IMR-90 (cell line): ENCODE measurements around the gene MT1E. TPM values are rescaled to one million over a fixed set of nuclear protein-coding genes. Genes with fewer than 3 reads are reported as not detected.

ENCODE experiments used
- ATAC-seq: fragments of 200-7000 bp; cut with Tn5 transposase; 2 replicates; pipeline ENCODE4 v1.9.1; 2020; ENCODE audit warnings: low read depth, mild to moderate bottlenecking, moderate library complexity
- BruUV-seq: library from RNA; stranded (reverse); fragments of 400-500 nt; replicated peaks from 2 replicates; lab custom pipeline; 2021; lab: Mats Ljungman, UMichigan
- CTCF ChIA-PET: fragments of 300-600 bp; formaldehyde crosslinking; extraction: SDS; loops from one replicate; lab custom pipeline; 2021; ENCODE audit warnings: antibody characterized with exemption; lab: Yijun Ruan, JAX
- POLR2A ChIA-PET: fragments of 300-600 bp; sonication (Branson Sonifier 250); formaldehyde crosslinking; loops from one replicate; lab custom pipeline; 2022; ENCODE audit warnings: antibody characterized with exemption; ENCODE audit not compliant: unreplicated experiment; lab: Charles Lee
- DNase-seq: peaks from one replicate; pipeline ENCODE4 v3.0.0; 2013
- H2AFZ ChIP-seq: replicated peaks from 2 replicates; pipeline ENCODE3; 2013; ENCODE audit warnings: low read length, mild to moderate bottlenecking; ENCODE audit not compliant: poor library complexity
- H2AK5ac ChIP-seq: 2 replicates; pipeline ENCODE4 v1.6.1; 2013; ENCODE audit warnings: low read depth, low read length, inconsistent platforms
- H2AK9ac ChIP-seq: replicated peaks from 2 replicates; pipeline ENCODE3; 2013; ENCODE audit warnings: mild to moderate bottlenecking, low read depth, low read length, moderate library complexity; ENCODE audit not compliant: poor library complexity
- H2BK120ac ChIP-seq: 2 replicates; pipeline ENCODE4 v1.6.1; 2013; ENCODE audit warnings: low read depth, low read length, inconsistent platforms
- H2BK15ac ChIP-seq: 3 replicates; pipeline ENCODE4 v1.6.1; 2013; ENCODE audit warnings: low read depth, low read length, inconsistent platforms
- H2BK20ac ChIP-seq: 2 replicates; pipeline ENCODE4 v1.6.1; 2013; ENCODE audit warnings: low read depth, mild to moderate bottlenecking, inconsistent platforms, low read length, moderate library complexity
- H2BK5ac ChIP-seq: 2 replicates; pipeline ENCODE4 v1.6.1; 2013; ENCODE audit warnings: mild to moderate bottlenecking, low read depth, low read length, inconsistent platforms; ENCODE audit not compliant: poor library complexity, severe bottlenecking
- H3K14ac ChIP-seq: replicated peaks from 2 replicates; pipeline ENCODE4 v1.6.1; 2013; ENCODE audit warnings: low read depth, low read length, inconsistent platforms
- H3K18ac ChIP-seq: 2 replicates; pipeline ENCODE4 v1.6.1; 2013; ENCODE audit warnings: low read depth, low read length, control low read depth
- H3K23ac ChIP-seq: 2 replicates; pipeline ENCODE4 v1.6.1; 2013; ENCODE audit warnings: low read depth, low read length, inconsistent platforms
- H3K27ac ChIP-seq: 2 replicates; pipeline ENCODE4 v1.5.1; 2013; ENCODE audit warnings: mild to moderate bottlenecking, control low read depth, low read length; ENCODE audit not compliant: insufficient read depth
- H3K27me3 ChIP-seq: 2 replicates; pipeline ENCODE4 v1.6.1; 2013; ENCODE audit warnings: low read length; ENCODE audit not compliant: control insufficient read depth, insufficient read depth
- H3K36me3 ChIP-seq: 2 replicates; pipeline ENCODE4 v1.6.1; 2013; ENCODE audit warnings: low read length, mixed read lengths; ENCODE audit not compliant: control insufficient read depth, insufficient read depth
- H3K4ac ChIP-seq: 2 replicates; pipeline ENCODE4 v1.6.1; 2013; ENCODE audit warnings: low read depth, low read length, inconsistent platforms
- H3K4me1 ChIP-seq: 2 replicates; pipeline ENCODE4 v1.6.1; 2013; ENCODE audit warnings: low read length, mixed read lengths; ENCODE audit not compliant: control insufficient read depth, insufficient read depth
- H3K4me2 ChIP-seq: 2 replicates; pipeline ENCODE4 v1.6.1; 2013; ENCODE audit warnings: low read depth, mild to moderate bottlenecking, control low read depth, low read length, moderate library complexity
- H3K4me3 ChIP-seq: 2 replicates; pipeline ENCODE4 v1.5.1; 2013; ENCODE audit warnings: low read depth, mild to moderate bottlenecking, control low read depth, low read length, moderate library complexity; ENCODE audit not compliant: insufficient read depth
- H3K56ac ChIP-seq: 2 replicates; pipeline ENCODE4 v1.6.1; 2013; ENCODE audit warnings: low read length, inconsistent platforms; ENCODE audit not compliant: insufficient read depth; ENCODE audit errors: extremely low read depth
- H3K79me1 ChIP-seq, 2 experiments: 2 replicates each; pipeline ENCODE4 v1.6.1; 2013; ENCODE audit warnings: low read length in 2 of 2, inconsistent platforms in 1 of 2, low read depth in 1 of 2
- H3K9ac ChIP-seq: 2 replicates; pipeline ENCODE4 v1.6.1; 2013; ENCODE audit warnings: low read depth, low read length, control low read depth
- H3K9me1 ChIP-seq: 2 replicates; pipeline ENCODE4 v1.6.1; 2013; ENCODE audit warnings: low read length, inconsistent platforms; ENCODE audit not compliant: insufficient read depth
- H3K9me3 ChIP-seq: 2 replicates; pipeline ENCODE4 v1.6.1; 2013; ENCODE audit warnings: low read length; ENCODE audit not compliant: control insufficient read depth, insufficient read depth
- H4K20me1 ChIP-seq: 2 replicates; pipeline ENCODE4 v1.6.1; 2013; ENCODE audit warnings: low read length, inconsistent platforms; ENCODE audit not compliant: insufficient read depth
- H4K5ac ChIP-seq: 2 replicates; pipeline ENCODE4 v1.6.1; 2013; ENCODE audit warnings: mild to moderate bottlenecking, low read depth, low read length, control low read depth
- H4K8ac ChIP-seq, 2 experiments: 2 replicates each; pipeline ENCODE4 v1.6.1; 2013; ENCODE audit warnings: low read depth in 2 of 2, low read length in 2 of 2, control low read depth in 1 of 2, inconsistent platforms in 1 of 2
- H4K91ac ChIP-seq: 2 replicates; pipeline ENCODE4 v1.6.1; 2013; ENCODE audit warnings: low read depth, low read length, inconsistent platforms; ENCODE audit not compliant: insufficient read depth
- CEBPB ChIP-seq: IDR thresholded peaks from 2 replicates; pipeline ENCODE4 v1.6.1; 2012; ENCODE audit warnings: low read depth, low read length, improper control_type of control experiment
- FOS ChIP-seq: fragments of 150-350 bp; IDR thresholded peaks from 2 replicates; pipeline ENCODE4 v1.6.1; 2016; ENCODE audit warnings: low read depth, low read length
- MXI1 ChIP-seq: IDR thresholded peaks from 2 replicates; pipeline ENCODE4 v1.6.1; 2012; ENCODE audit warnings: low read depth, mild to moderate bottlenecking, low read length, moderate library complexity, borderline replicate concordance
- NFE2L2 ChIP-seq: fragments of 150-350 bp; IDR thresholded peaks from 2 replicates; pipeline ENCODE4 v1.6.1; 2016; ENCODE audit warnings: low read depth, mild to moderate bottlenecking, low read length
- RCOR1 ChIP-seq: IDR thresholded peaks from 2 replicates; pipeline ENCODE4 v1.6.1; 2012; ENCODE audit warnings: mild to moderate bottlenecking, low read length, improper control_type of control experiment; ENCODE audit not compliant: insufficient replicate concordance
- SMC3 ChIP-seq: fragments of 150-350 bp; IDR thresholded peaks from 2 replicates; pipeline ENCODE4 v1.6.1; 2016; ENCODE audit warnings: low read depth, mild to moderate bottlenecking, antibody characterized with exemption, low read length, moderate library complexity
- WGBS, 2 experiments: methylation state at CpG; one replicate each; pipeline versions ENCODE4 v1.1.5 to v1.1.7; 2013; ENCODE audit warnings: missing lambda C conversion rate in 2 of 2; ENCODE audit not compliant: insufficient read length in 1 of 2; ENCODE audit errors: extremely low coverage in 2 of 2; 5-methylcytosine and 5-hydroxymethylcytosine counted together
- dilution Hi-C: fragments of 300-500 bp; cut with HindIII; formaldehyde crosslinking; loops from one replicate; pipeline ENCODE4 v1.14.3; 2018; ENCODE audit warnings: low sequenced_read_pairs; ENCODE audit not compliant: unreplicated experiment
- in situ Hi-C: fragments of 300-500 bp; cut with MboI; formaldehyde crosslinking; loops from 3 replicates; pipeline ENCODE4 v1.14.3; 2019; ENCODE audit warnings: low sequenced_read_pairs, inconsistent platforms, mixed read lengths
- intact Hi-C: fragments of 100-400 bp; cut with micrococcal nuclease; formaldehyde crosslinking; loops from 2 replicates; pipeline ENCODE4 v1.10.0; 2022
- polyA plus RNA-seq, 3 experiments: library from polyadenylated mRNA; depleted of rRNA; stranded (reverse); fragments of >200 nt; gene quantifications; 2 replicates each; pipeline ENCODE4 v1.2.3, GENCODE V29; 2012; ENCODE audit warnings: low replicate concordance in 1 of 3
- total RNA-seq: library from RNA; depleted of rRNA; stranded (reverse); fragments of >200 nt; gene quantifications from 2 replicates; pipeline ENCODE4 v1.2.3, GENCODE V29; 2012
- TF ChIP-seq, protein P1 (sequence below): conservative IDR thresholded peaks from 2 replicates; pipeline ENCODE4 v1.5.1; 2012; ENCODE audit warnings: mild to moderate bottlenecking, low read depth, low read length, improper control_type of control experiment
- TF ChIP-seq, protein P2 (sequence below): fragments of 150-350 bp; IDR thresholded peaks from 2 replicates; pipeline ENCODE4 v1.6.1; 2016; ENCODE audit warnings: low read depth, mild to moderate bottlenecking, low read length, moderate library complexity, borderline replicate concordance
- TF ChIP-seq, protein P3 (sequence below): fragments of 150-350 bp; IDR thresholded peaks from 2 replicates; pipeline ENCODE4 v1.6.1; 2017; ENCODE audit warnings: mild to moderate bottlenecking, antibody characterized with exemption, low read length, low read depth

MT1E gene
- total and polyA plus RNA-seq, 2 of the 4 experiments (the other 2 are of a cell fraction) = 137 to 821 TPM

DNA sequence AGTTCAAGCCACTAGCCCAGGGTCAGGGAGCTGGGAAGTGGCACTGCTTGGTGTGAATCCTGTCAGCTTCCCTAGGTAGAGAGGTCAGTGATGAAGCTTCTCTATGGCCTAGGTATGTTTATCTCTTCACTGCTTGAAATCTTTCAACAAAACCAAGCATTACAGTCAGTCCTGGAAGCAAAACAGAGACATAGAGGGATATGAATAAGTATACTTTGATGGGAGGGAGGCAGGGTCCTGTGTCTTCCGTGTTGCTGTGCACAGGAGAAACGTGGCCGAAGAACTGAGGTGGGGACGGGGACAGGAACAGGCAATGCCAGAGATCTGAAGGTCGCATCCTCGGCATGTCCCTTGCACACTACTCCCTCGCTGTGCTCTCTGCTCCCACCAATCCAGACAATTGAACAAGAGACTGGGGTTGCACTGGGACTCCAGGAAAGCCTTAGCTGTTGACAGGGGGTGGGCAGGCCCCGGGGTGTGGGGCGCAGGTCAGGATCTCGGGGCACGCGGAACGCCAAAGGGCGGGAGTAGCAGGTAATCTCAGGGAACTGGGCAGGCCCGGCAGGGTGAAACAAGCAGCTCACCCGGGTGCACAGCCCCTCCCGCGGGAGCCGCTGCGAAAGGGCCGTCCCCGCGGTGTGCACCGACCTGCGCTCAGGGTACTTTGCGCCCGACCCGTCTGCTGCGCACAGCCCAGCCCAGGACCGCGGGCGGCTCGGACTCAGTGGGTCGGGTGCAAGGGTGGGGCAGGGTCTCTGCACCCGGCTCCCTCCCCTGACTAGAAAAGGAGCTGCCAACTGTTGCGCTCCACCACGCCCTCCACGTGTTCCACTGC, 43.6 kb downstream of the MT1E start, which contains the start of gene MT1H (continued):
- no peak for TF ChIP-seq SMC3

DNA sequence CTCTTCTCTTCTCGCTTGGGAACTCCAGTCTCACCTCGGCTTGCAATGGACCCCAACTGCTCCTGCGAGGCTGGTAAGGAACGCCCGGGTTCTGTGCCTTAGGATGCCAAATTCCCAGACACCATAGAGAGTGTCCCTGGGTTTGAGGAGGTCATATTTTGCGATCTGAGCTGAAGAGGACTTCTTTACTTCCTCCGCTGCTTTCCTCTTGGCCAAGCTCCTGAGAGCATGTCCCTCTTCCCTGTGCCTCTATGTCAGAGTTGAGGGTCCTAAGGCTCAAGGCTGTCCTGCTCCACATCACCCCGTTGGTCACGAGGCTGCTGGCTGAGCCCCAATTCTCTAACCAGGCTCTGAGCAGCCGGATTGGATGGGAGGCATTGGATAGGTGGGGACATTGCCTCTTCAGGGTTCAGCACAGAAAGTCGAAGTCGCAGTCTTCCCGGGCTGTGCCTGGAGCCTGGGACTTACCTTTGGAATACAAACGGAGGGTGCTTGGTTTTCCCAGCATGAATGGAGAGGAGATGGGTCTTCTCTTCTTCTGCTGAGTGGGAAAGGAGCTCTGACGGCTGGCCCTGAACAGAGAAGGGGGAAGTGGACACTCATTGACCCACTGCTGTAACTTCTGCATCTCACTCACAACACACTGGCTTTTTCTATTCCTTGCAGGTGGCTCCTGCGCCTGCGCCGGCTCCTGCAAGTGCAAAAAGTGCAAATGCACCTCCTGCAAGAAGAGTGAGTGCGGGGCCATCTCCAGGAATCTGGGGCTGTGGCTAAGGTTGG, 44.4 kb downstream of the MT1E start:
- Histone ChIP-seq H2BK20ac (no peak overlapping the region), H2AK9ac (no peak overlapping the region), H4K8ac (no peak overlapping the region), H3K18ac (no peak overlapping the region), H3K79me1 (no peaks in the 10 kb centered on the region), H4K91ac (no peak overlapping the region), H4K5ac (no peak overlapping the region), H2AFZ (no peak overlapping the region), H3K56ac (no peak overlapping the region), H3K4me1 (peaks cover 13% of the 10 kb centered on the region), H2BK5ac (no peak overlapping the region), H3K4me2 (no peak overlapping the region), H3K9ac (no peak overlapping the region), H2BK120ac (no peak overlapping the region), H2BK15ac (no peak overlapping the region), H3K23ac (no peak overlapping the region), H3K14ac (no peak overlapping the region), H2AK5ac (no peak overlapping the region), H3K9me3 (no peaks in the 10 kb centered on the region), H3K9me1 (peaks cover 5% of the 10 kb centered on the region), H3K27ac (no peak overlapping the region), H3K4me3 (no peak overlapping the region), H3K36me3 (no peaks in the 10 kb centered on the region), H3K27me3 (peaks cover 53% of the 10 kb centered on the region), H3K4ac (no peak overlapping the region), H4K20me1 (peaks cover 4% of the 10 kb centered on the region; the same call in 1 of the 2 replicates)
- POLR2A ChIA-PET = interaction anchor here (0.6 to 0.7 kb wide), 2 partner anchors 43 to 178 kb away, joined by 3 read pairs; no protein-coding TSS in a partner anchor
- intact Hi-C loops (no loop called here), in situ Hi-C loops (no loop called here), dilution Hi-C loops (no loop called here)
- ATAC-seq = no peak
- no TSS peak for BruUV-seq
- WGBS, 2 experiments = 30% methylated on average over 5 of the region's 19 CpGs; no CpG with 5 or more reads in 1 of the 2 experiments
- CTCF ChIA-PET = no interaction called here
- no peak for DNase-seq
- TF ChIP-seq, protein P1, sequence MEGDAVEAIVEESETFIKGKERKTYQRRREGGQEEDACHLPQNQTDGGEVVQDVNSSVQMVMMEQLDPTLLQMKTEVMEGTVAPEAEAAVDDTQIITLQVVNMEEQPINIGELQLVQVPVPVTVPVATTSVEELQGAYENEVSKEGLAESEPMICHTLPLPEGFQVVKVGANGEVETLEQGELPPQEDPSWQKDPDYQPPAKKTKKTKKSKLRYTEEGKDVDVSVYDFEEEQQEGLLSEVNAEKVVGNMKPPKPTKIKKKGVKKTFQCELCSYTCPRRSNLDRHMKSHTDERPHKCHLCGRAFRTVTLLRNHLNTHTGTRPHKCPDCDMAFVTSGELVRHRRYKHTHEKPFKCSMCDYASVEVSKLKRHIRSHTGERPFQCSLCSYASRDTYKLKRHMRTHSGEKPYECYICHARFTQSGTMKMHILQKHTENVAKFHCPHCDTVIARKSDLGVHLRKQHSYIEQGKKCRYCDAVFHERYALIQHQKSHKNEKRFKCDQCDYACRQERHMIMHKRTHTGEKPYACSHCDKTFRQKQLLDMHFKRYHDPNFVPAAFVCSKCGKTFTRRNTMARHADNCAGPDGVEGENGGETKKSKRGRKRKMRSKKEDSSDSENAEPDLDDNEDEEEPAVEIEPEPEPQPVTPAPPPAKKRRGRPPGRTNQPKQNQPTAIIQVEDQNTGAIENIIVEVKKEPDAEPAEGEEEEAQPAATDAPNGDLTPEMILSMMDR = no peak
- TF ChIP-seq RCOR1 (no peak), MXI1 (no peak), NFE2L2 (no peak), SMC3 (no peak), FOS (no peak), CEBPB (no peak)
- TF ChIP-seq, protein P2, sequence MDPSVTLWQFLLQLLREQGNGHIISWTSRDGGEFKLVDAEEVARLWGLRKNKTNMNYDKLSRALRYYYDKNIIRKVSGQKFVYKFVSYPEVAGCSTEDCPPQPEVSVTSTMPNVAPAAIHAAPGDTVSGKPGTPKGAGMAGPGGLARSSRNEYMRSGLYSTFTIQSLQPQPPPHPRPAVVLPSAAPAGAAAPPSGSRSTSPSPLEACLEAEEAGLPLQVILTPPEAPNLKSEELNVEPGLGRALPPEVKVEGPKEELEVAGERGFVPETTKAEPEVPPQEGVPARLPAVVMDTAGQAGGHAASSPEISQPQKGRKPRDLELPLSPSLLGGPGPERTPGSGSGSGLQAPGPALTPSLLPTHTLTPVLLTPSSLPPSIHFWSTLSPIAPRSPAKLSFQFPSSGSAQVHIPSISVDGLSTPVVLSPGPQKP = no peak
- TF ChIP-seq, protein P3, sequence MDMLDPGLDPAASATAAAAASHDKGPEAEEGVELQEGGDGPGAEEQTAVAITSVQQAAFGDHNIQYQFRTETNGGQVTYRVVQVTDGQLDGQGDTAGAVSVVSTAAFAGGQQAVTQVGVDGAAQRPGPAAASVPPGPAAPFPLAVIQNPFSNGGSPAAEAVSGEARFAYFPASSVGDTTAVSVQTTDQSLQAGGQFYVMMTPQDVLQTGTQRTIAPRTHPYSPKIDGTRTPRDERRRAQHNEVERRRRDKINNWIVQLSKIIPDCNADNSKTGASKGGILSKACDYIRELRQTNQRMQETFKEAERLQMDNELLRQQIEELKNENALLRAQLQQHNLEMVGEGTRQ = no peak
